Fibroblast of the aortic adventitia (primary cell): ENCODE results near the gene OR6X1. TPM values are rescaled to one million over a fixed set of nuclear protein-coding genes. Genes with fewer than 3 reads are reported as not detected.

ENCODE experiments used
- DNase-seq: peaks from one replicate; pipeline ENCODE4 v3.0.0-alpha.2; 2010; ENCODE audit warnings: low read depth
- H3K4me3 ChIP-seq: 2 replicates; pipeline ENCODE4 v1.5.1; 2011; ENCODE audit warnings: low read depth, mild to moderate bottlenecking, control low read depth, low read length, moderate library complexity
- small RNA-seq: library from RNA; depleted of rRNA; stranded (forward); fragments of <200 nt; gene quantifications from one replicate; pipeline ENCODE3, GENCODE V24; 2012
- total RNA-seq: library from RNA; depleted of rRNA; stranded (reverse); fragments of >200 nt; gene quantifications from 2 replicates; pipeline ENCODE4 v1.2.3, GENCODE V29; 2012; ENCODE audit warnings: low replicate concordance
- TF ChIP-seq, protein P1 (sequence below): IDR thresholded peaks from 2 replicates; pipeline ENCODE4 v1.5.1; 2011; ENCODE audit warnings: mild to moderate bottlenecking, low read length, control low read depth, inconsistent platforms; ENCODE audit not compliant: insufficient read depth

OR6X1 gene
- total RNA-seq, 1 donor, result not detected

DNA sequence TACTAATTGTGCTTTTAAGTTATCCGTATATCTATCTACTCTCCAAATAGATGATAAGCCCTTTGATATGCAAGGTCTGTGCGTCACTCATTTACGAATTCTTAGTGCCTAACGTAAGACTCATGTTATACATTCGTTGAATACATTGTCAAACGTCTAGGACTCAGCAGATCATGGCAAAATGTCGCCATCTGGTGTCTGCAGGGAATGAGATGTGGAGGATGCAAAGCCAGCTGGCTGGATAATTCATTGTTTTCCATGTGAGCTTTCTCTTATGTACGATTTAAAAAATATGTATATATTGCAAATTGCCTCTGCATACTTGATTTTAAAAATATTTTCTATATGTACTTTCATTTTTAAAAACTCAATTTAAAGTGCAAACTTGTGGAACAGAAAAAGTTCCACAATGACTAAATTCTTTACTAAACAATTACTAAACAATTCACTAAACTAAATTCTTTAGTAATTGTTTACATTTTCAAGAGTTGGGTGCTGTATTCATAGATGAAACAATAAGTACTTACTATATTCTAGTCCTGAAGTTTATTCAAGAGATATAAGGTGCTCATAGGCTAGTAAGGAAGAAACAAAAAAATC, 46.6 kb downstream of the OR6X1 start:
- TF ChIP-seq, protein P1, sequence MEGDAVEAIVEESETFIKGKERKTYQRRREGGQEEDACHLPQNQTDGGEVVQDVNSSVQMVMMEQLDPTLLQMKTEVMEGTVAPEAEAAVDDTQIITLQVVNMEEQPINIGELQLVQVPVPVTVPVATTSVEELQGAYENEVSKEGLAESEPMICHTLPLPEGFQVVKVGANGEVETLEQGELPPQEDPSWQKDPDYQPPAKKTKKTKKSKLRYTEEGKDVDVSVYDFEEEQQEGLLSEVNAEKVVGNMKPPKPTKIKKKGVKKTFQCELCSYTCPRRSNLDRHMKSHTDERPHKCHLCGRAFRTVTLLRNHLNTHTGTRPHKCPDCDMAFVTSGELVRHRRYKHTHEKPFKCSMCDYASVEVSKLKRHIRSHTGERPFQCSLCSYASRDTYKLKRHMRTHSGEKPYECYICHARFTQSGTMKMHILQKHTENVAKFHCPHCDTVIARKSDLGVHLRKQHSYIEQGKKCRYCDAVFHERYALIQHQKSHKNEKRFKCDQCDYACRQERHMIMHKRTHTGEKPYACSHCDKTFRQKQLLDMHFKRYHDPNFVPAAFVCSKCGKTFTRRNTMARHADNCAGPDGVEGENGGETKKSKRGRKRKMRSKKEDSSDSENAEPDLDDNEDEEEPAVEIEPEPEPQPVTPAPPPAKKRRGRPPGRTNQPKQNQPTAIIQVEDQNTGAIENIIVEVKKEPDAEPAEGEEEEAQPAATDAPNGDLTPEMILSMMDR, result peak; percentile 88
- H3K4me3 ChIP-seq, result no peak overlapping the region
- DNase-seq, result peak; percentile 79

DNA sequence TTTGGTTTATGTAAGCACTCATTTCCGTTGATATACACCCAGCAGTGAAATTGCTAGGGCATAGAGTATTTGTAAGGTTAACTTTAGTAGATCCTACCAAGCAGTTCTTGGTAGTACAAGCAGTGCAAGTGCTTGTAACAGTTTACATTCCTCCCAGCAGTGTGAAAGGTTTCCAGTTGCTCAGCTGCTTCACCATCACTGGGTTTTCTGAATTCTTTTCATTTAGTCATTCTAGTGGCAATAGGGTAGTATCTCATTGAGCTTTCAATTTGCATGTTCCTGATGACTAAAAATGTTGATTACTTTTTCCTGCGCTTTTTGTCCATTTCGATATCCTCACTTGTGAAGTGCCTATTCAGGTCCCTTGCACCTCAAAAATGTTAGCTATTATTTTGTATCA, 47.1 kb downstream of the OR6X1 start:
- no peak for DNase-seq
- TF ChIP-seq, protein P1, result no peak

DNA sequence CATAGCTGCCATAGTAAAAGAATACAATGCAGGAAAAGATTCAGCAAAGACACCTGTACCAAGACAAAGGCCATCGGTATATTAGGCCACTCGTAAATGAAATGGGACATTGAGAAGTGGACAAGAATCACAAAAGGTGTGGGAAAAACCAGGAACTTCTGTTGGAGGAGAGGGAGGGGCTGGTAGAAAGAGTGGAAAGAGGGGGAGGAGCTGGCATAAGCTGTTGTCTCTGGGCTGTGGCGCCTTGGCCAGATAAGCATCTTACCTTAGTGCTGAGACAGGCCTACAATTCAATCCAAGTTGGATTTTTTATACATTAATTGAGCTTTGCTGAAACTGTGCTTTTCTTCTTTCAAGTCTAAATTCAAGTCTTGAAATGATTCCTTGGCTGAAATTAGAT, 50.0 kb downstream of the OR6X1 start:
- DNase-seq, result no peak
- no peak overlapping the region for H3K4me3 ChIP-seq

More for the DNA sequence above, 47.1 kb downstream of the OR6X1 start:
- H3K4me3 ChIP-seq, result no peak overlapping the region

More for the DNA sequence above, 50.0 kb downstream of the OR6X1 start:
- TF ChIP-seq, protein P1, result no peak

Small RNA genes within 50 kb of the gene (small RNA-seq; reads per million reads assigned to genes)
- gene RNU1-21P, result 0.70 reads per million, percentile 13 among the genes with 10 or more reads in this experiment

Other genes with a start within 250 kb of the OR6X1 start
- gene SCN3B, start 99.9 kb downstream of the OR6X1 start, total RNA-seq, result not detected in 2 replicates
- 2.5 and 6.6 TPM in 2 replicates for gene ZNF202, start 12.9 kb downstream of the OR6X1 start, total RNA-seq
- not detected in 2 replicates for gene OR6M1, start 51.8 kb upstream of the OR6X1 start, total RNA-seq
- not detected in 2 replicates for gene TMEM225, start 131.2 kb upstream of the OR6X1 start, total RNA-seq
- 0.09 and 0.25 TPM in 2 replicates for gene OR8D4, start 147.6 kb upstream of the OR6X1 start, total RNA-seq
- not detected in 2 replicates for gene OR4D5, start 185.1 kb upstream of the OR6X1 start, total RNA-seq
- not detected in 2 replicates for gene OR6T1, start 189.3 kb upstream of the OR6X1 start, total RNA-seq
- gene OR10S1, start 223.3 kb upstream of the OR6X1 start, total RNA-seq, result not detected in 2 replicates
- not detected in 2 replicates for gene OR10G6, start 240.6 kb upstream of the OR6X1 start, total RNA-seq